GM04504 (cell line): ENCODE measurements around the gene G6PC3.
A peak's percentile ranks its signal among the peaks of the same experiment; 100 is the strongest.

Experiments
- DNase-seq: peaks from one replicate; pipeline ENCODE4 v3.0.0-alpha.2; 2012; ENCODE audit warnings: low read depth

Gene G6PC3

GRCh38 chr17:44059101-44059892, 11.2 kb upstream of the G6PC3 start:
- no peak for DNase-seq

GRCh38 chr17:44061446-44061845, 9.1 kb upstream of the G6PC3 start:
- DNase-seq = no peak

- DNase-seq = no peak
These were observed 7.7 kb upstream of the G6PC3 start for GRCh38 chr17:44062871-44063270.

- no peak for DNase-seq
These were observed 6.6 kb upstream of the G6PC3 start for GRCh38 chr17:44063704-44064639.

GRCh38 chr17:44065668-44066203, 4.8 kb upstream of the G6PC3 start:
- no peak for DNase-seq

GRCh38 chr17:44066204-44066930, 4.2 kb upstream of the G6PC3 start, which contains the start of gene LSM12:
LSM12 (minus strand) TSS chr17:44066671; CDS start chr17:44066587, 84 bp downstream.
- DNase-seq = peak; percentile 77

GRCh38 chr17:44067545-44067940, 3.0 kb upstream of the G6PC3 start:
- no peak for DNase-seq

GRCh38 chr17:44069974-44070454, 521 bp upstream of the G6PC3 start:
- no peak for DNase-seq

- DNase-seq = no peak
These were observed 624 bp downstream of the G6PC3 start for GRCh38 chr17:44071198-44071520.

GRCh38 chr17:44071772-44072171, 1.2 kb downstream of the G6PC3 start:
- DNase-seq = no peak

GRCh38 chr17:44074231-44074910, 3.8 kb downstream of the G6PC3 start:
- DNase-seq = no peak

GRCh38 chr17:44074911-44075285, 4.4 kb downstream of the G6PC3 start:
- no peak for DNase-seq

GRCh38 chr17:44075598-44076293, 5.2 kb downstream of the G6PC3 start:
- DNase-seq = no peak

- no peak for DNase-seq
These were observed 6.4 kb downstream of the G6PC3 start for GRCh38 chr17:44076716-44077594.

GRCh38 chr17:44077595-44077909, 7.0 kb downstream of the G6PC3 start:
- DNase-seq = no peak

- DNase-seq = no peak
These were observed 7.9 kb downstream of the G6PC3 start for GRCh38 chr17:44078412-44078811.

- DNase-seq = no peak
These were observed 9.6 kb downstream of the G6PC3 start for GRCh38 chr17:44079877-44080821.

- no peak for DNase-seq
These were observed 11.1 kb downstream of the G6PC3 start for GRCh38 chr17:44081681-44082080.
